GM18858 (cell line): ENCODE data around the gene SMAD3.
"Not testable (repeated sequence)": the region's sequence is repeated elsewhere in the genome, so short reads cannot be mapped to it uniquely, and the experiment has no call there.

Source experiments
- ATAC-seq: cut with Tn5 transposase; IDR thresholded peaks from one replicate; pipeline ENCODE4 v1.9.1; 2021; ENCODE audit not compliant: unreplicated experiment

Gene SMAD3

DNA sequence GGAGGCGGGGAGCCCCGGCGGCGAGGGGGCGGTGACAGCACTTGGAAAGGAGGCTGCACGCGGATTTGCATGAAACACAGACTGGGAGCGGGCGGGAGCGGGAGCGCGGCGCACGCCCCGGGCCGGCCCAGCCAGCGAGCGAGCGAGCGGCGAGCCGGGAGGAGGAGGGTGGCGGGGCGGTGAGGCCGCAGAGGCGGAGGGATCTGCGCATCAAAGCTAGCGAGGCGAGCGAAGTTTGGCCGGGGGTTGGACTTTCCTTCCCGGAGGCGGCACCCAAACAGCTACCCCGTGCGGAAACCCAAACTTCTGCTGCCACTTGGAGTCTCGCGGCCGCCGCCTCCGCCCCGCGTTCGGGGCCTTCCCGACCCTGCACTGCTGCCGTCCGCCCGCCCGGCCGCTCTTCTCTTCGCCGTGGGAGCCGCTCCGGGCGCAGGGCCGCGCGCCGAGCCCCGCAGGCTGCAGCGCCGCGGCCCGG lies at the start of gene SMAD3:
Gene SMAD3 (plus strand): TSS at position 72 of the 475 bp plus-strand sequence. CDS start 553 bp downstream, outside the sequence.
- peak; percentile 33 for ATAC-seq

- no peak for ATAC-seq
These were observed 48.1 kb upstream of the SMAD3 start for GRCh38 chr15:67017311-67017710.

DNA sequence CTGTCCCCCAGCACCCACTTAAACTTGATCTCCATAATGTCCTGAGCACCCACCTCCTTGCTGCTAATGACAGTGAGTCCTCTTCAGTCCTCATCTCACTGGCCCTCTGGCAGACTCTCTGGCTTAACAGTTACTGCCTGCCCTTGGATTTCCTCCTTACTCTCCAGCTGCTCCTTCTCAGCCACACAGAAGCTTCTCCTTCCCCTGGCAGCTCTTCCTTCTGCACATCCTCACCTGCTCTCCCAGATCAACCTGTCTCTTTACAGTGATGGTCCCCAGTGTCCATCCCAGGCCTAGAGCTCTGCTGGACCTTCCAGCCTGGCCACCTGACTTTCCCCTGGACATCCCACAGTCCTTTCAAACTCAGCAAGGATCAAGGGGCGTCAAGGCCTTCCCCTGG lies 47.4 kb upstream of the SMAD3 start:
- no peak for ATAC-seq

GRCh38 chr15:67018441-67018840 lies 47.0 kb upstream of the SMAD3 start:
- ATAC-seq, result no peak

DNA sequence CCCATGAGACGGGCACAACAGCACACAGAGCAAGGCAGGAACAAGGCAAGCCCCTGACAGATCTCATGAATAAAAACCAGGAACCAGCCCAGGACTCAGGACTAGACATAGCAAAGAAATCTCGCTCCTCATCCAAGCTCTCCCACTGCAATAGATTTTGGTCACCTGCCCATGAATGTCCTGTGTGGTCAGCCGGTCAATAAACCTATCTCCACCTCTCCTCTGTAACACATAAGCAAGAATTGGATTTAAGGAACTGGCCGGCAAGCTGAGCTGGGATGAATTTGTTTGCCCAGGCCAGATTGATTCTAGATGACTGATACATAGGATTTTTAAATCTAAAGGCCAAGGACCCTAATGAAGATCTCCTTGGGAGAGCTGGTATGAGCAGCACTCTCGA lies 46.3 kb upstream of the SMAD3 start:
- ATAC-seq, result no peak

DNA sequence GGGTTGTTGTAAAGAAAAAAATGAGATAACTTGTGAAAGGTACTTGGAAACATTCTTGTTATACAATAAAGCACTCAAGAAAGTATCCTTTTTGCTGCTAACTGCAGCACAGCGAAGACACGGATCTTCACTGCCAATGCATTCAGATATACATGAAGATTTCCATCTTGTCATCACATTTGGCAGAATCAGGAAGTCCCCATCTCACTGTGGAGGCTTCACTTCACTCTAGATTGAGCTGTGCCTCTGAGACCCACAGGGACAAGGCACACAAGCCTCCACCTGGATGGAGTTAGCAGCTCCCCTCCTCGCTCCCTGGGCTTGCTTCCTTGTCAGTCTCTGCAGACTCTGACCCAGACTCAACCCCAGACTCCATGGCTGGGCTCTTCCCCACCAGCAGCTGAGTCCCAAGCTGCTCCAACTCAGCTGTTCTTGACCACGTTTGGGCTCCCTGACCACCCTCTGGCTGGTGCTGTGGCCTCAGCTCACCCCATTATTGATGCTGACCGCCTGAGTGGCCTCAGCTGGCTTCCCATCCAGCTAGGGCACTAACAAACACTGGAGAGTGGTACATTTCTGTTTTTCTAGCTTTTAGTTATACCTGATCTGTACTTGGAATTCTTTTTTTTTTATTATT lies 45.4 kb upstream of the SMAD3 start:
- ATAC-seq, result no peak

DNA sequence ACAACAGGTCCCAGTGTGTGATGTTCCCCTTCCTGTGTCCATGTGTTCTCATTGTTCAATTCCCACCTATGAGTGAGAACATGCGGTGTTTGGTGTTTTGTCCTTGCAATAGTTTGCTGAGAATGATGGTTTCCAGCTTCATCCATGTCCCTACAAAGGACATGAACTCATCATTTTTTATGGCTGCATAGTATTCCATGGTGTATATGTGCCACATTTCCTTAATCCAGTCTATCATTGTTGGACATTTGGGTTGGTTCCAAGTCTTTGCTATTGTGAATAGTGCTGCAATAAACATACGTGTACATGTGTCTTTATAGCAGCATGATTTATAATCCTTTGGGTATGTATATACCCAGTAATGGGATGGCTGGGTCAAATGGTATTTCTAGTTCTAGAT lies 44.7 kb upstream of the SMAD3 start:
- not testable (repeated sequence) for ATAC-seq

- no peak for ATAC-seq
These were observed 43.9 kb upstream of the SMAD3 start for GRCh38 chr15:67021455-67021854.

GRCh38 chr15:67022587-67023105 lies 42.8 kb upstream of the SMAD3 start:
- ATAC-seq, result no peak

DNA sequence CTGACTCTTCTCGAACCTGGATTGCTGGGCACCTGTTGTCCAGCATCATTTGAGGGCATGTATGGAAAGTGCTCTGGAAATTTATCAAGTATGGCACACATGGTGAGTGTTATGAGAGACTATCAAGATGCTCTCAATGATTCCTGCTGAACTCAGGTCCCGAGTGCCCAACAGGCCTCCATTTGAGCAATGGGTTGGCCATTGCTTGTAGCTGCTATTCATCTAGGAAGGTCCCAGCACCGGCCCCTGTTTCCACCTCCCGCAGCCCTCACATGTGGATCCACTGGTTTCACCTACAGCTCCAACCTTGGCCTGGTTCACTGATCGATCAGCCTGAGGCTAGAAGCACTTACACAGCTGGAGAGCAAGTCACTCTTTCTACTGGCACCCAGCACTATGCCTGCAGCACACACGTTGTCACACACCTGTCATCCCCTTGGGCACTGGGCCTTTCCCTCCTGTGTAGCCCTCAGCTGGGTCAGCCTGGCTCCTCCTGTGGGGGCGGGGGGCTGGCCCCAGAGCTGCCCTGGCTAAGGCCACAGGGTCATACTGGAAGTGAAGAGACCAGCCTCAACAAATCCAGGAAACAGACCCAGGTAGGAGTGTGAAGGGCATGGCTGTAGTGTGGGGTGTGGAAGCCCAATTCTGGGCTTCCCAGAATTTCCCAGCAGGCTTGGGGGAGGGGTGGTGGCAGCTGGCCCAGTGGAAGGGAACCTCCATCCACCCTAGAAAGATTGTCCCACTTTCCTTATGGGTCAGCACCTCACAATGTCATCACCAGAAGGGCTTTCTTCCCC lies 41.7 kb upstream of the SMAD3 start:
- ATAC-seq, result no peak

- ATAC-seq, result no peak
These were observed 40.9 kb upstream of the SMAD3 start for GRCh38 chr15:67024314-67024997.

DNA sequence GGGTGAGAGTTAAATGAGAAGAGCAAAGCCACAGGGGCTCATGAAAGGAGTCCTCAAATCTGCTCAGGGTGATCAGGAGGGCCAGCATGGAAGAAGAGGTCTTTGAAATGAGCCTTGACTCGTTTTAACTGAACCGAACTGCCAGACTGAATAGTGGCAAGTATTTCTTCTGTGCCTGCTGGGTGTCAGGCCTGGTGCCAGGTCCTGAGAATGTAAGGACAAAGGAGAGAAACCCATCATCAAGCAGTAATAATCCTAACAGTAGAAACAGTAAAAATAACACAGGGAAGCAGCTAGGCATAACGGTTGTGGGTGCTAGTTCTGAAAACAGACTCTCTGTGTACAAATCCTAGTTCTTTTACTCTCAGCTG lies 40.4 kb upstream of the SMAD3 start:
- ATAC-seq, result no peak

- no peak for ATAC-seq
These were observed 39.4 kb upstream of the SMAD3 start for GRCh38 chr15:67025719-67026609.

GRCh38 chr15:67026610-67026967 lies 38.8 kb upstream of the SMAD3 start:
- ATAC-seq, result no peak

DNA sequence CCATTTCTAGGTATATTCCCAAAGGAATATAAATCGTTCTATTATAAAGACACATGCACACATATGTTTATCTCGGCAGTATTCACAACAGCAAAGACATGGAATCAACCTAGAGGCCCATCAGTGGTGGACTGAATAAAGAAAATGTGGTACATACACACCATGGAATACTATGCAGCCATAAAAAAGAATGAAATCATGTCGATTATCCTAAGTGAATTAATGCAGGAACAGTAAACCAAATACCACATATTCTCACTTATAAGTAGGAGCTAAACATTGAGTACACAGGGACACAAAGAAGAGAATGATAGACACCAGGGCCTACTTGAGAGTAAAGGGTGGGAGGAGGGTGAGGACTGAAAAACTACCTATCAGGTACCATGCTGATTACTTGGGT lies 37.0 kb upstream of the SMAD3 start:
- ATAC-seq, result not testable (repeated sequence)

GRCh38 chr15:67030036-67030762 lies 35.2 kb upstream of the SMAD3 start:
- no peak for ATAC-seq

- no peak for ATAC-seq
These were observed 34.1 kb upstream of the SMAD3 start for GRCh38 chr15:67031331-67031730.

DNA sequence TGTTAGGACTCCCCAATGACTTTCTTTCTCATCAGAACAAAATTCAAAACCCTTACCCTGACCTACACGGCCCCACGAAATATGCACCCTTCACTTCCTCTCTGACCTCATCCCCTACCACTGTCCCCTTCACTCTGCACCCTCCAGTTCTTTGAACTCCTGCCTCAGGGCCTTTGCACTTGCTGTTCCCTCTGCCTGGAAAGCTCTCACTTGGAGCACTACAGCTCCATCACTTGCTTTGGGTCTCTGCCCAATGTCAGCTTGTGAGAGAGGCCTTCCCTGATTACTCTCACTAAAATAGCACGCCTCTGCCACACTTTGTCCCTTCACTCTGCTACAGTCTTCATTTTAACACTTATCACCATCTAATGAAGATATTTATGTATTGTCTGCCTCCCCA lies 32.8 kb upstream of the SMAD3 start:
- ATAC-seq, result no peak

DNA sequence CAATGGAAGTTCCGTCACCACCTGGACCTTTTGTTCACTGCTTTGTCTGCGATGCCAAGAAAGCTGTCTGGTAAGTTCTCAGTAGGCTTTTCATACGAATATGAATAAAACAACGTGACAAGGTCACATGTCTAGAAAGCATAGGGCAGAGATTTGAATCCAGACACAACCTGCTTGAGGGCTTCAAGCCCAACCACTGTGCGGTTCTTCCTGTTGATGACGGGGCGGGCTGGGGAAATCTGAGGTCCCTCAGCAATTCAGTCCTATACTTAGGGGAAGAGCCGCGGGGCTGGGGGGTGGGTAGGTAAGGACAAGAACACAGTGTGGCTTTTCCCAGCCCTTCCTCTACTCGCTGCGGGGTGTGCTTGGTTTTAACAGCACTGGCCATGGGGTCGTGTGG lies 32.4 kb upstream of the SMAD3 start:
- no peak for ATAC-seq

GRCh38 chr15:67033571-67034044 lies 31.8 kb upstream of the SMAD3 start:
- ATAC-seq, result no peak
